Activated CD4-positive, alpha-beta T cell treated with anti-CD3 and anti-CD28 coated beads, Interleukin-2, Interleukin-6, amounts not matched to agents 100 ng/mL and 50 ng/mL, durations not matched to agents 16 hours and 8 hours (primary cell): ENCODE measurements around the gene SERGEF.

Experiments
- DNase-seq: peaks from one replicate; pipeline ENCODE4 v3.0.0-alpha.2; 2020

SERGEF gene

GRCh38 chr11:17950644-17951043 lies 62.2 kb downstream of the SERGEF start:
- DNase-seq: no peak

- no peak for DNase-seq
These were observed 64.6 kb downstream of the SERGEF start for GRCh38 chr11:17948296-17948695.

- DNase-seq: no peak
These were observed 73.3 kb downstream of the SERGEF start for GRCh38 chr11:17939542-17939941.

GRCh38 chr11:17936790-17937189 lies 76.1 kb downstream of the SERGEF start:
- no peak for DNase-seq

GRCh38 chr11:17934194-17934593 lies 78.7 kb downstream of the SERGEF start:
- no peak for DNase-seq

GRCh38 chr11:17933708-17934107 lies 79.1 kb downstream of the SERGEF start:
- DNase-seq: no peak

GRCh38 chr11:17932472-17932871 lies 80.4 kb downstream of the SERGEF start:
- no peak for DNase-seq

GRCh38 chr11:17931595-17931994 lies 81.3 kb downstream of the SERGEF start:
- no peak for DNase-seq

- DNase-seq: no peak
These were observed 82.2 kb downstream of the SERGEF start for GRCh38 chr11:17930544-17931125.

GRCh38 chr11:17929171-17929570 lies 83.7 kb downstream of the SERGEF start:
- DNase-seq: no peak

GRCh38 chr11:17927681-17928343 lies 85.0 kb downstream of the SERGEF start:
- no peak for DNase-seq

GRCh38 chr11:17927041-17927440 lies 85.8 kb downstream of the SERGEF start:
- DNase-seq: no peak

- DNase-seq: no peak
These were observed 88.1 kb downstream of the SERGEF start for GRCh38 chr11:17924713-17925112.

- no peak for DNase-seq
These were observed 89.6 kb downstream of the SERGEF start for GRCh38 chr11:17923217-17923616.

- DNase-seq: no peak
These were observed 90.4 kb downstream of the SERGEF start for GRCh38 chr11:17922416-17922788.

- no peak for DNase-seq
These were observed 91.0 kb downstream of the SERGEF start for GRCh38 chr11:17921659-17922415.

- DNase-seq: no peak
These were observed 94.7 kb downstream of the SERGEF start for GRCh38 chr11:17918049-17918605.

GRCh38 chr11:17917556-17917955 lies 95.3 kb downstream of the SERGEF start:
- no peak for DNase-seq

GRCh38 chr11:17915500-17916143 lies 97.2 kb downstream of the SERGEF start:
- peak; percentile 26 for DNase-seq

- no peak for DNase-seq
These were observed 97.9 kb downstream of the SERGEF start for GRCh38 chr11:17914957-17915356.

- DNase-seq: no peak
These were observed 105.8 kb downstream of the SERGEF start for GRCh38 chr11:17907046-17907445.

GRCh38 chr11:17906436-17906835 lies 106.4 kb downstream of the SERGEF start:
- DNase-seq: no peak

GRCh38 chr11:17905477-17905876 lies 107.4 kb downstream of the SERGEF start:
- DNase-seq: no peak
